HG03342 (cell line): ENCODE data around the gene BBX.

Source experiments
- ATAC-seq: cut with Tn5 transposase; IDR thresholded peaks from one replicate; pipeline ENCODE4 v1.9.1; 2021; ENCODE audit warnings: mild to moderate bottlenecking, moderate library complexity; ENCODE audit not compliant: unreplicated experiment

BBX gene

DNA sequence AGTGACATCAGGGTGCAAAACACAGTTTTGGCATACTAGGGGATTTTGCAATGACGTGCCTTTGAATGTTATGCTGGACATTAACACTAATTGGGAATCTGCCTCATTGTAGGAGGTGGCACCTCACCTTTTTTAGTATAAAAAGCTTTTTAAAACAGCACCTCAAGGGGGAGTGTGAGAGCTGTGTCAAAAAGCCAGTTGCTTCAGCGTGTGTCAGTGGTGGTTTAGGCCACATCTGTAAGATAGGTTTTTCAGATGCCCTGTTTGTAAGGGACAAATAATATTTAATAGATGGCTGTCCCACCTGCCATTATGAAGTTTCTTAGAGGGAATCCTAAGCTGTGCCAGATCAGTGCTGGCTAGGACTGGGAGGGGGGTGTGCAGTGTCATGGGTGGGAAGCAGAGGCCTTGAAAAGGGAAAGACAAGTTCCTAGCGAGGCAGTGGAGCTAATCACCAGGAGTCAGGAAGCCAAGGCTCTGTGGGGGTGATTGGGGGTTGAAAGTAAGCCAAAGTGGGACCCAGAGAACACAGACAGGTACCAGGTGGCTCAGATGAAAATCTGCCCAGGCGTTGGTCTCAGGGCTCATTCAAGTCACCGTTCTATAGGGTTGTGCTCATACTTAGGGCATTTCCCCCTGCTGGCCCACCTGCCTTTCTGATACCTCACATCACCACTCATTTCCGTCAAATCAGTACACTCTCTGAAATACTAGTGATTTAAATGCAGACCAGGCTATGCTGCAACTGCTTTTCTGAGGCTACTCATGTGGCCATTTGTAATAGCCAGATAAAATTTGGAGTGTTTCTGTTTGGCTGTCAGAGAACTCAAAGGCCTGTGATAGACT is 120.5 kb downstream of the BBX start:
- ATAC-seq, result no peak

DNA sequence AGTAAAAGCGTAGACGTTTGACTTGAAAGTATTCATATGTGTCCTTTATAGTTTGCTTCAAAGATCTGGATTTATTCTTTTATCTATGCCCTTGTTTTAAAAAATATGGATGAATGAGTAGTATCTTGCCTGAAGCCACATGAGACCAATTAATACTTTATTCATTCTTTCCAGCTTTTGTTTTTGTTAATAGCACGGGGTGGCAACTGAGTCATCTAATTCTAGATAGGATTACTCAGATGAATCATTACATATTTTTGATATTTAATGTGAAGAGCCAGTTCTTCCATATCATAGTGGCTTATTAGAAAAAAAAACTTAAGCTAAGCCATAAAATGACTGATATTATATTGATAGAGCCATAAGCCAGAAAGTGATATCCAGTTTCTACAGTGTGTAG is 121.9 kb downstream of the BBX start:
- ATAC-seq, result no peak

DNA sequence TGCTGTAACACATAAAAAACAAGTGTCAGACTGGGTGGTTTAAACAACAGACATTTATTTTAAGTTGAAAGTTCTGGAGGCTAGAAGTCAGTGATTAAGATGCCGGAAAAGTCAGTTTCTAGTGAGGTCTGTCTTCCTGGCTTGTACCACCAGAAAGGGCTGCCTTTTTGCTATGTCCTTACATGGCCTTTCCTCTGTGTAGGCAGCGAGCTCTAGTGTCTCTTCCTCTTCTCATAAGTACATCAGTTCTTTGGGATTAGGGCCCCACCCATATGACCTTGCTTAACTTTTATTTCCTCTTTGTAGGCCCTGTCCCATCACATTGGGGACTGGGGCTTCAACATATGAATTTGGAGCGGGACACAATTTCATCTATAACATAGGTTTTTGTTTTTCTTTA is 128.0 kb downstream of the BBX start:
- no peak for ATAC-seq

GRCh38 chr3:107651782-107652181 is 129.0 kb downstream of the BBX start:
- peak; percentile 90 for ATAC-seq

- ATAC-seq, result no peak
These were observed 131.5 kb downstream of the BBX start for GRCh38 chr3:107654218-107654617.

DNA sequence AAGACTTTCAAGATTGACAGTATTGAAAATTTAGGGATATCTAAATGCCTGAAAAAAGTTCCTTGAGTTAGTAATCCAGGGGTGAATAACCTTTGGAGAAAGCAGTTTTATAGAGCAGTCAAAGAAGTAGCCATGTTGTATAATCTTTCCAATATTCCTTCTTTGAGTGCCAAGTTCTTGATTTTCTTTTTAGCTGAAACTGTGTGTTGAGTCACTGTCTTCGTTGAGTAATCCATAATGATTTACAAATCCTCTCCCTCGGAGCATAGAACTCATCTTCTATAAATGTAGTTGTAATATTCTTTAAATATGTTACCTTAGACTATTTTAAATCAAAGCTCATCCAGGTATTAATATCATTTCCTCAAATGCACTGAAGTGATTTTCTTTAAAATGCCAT is 135.2 kb downstream of the BBX start:
- ATAC-seq, result no peak

GRCh38 chr3:107660306-107660976 is 137.7 kb downstream of the BBX start:
- no peak for ATAC-seq

DNA sequence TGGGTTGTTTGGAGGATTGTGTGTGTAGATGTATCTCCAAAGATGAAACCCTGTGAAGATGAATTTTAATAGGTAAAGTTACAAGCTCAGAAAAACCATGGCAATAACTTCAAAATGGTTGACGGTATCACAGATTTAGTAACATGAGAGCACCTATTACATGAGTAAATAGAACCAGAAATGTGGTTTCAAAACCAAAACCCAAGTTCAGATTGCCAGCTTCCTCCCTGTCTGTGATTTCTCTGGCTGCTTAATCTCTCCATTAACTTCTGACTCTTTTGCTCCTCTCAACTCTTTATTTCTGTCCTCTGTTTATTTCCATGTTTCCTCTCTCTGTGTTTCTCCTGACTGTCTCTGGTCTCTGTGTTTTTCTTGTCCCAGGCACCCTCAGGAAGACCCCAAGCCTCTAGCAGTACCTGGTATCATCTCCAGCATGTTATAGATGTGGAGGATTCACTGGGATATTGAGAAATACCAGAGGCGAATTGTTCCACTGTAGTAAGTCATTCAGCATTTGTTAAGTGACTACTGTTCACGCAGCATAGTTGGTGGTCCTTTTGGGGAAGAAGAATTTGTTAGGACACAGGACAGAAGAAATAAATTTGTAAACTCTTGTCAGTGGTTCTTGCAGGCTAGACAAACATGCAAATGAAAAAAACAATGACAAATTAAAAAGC is 138.8 kb downstream of the BBX start:
- ATAC-seq, result no peak

DNA sequence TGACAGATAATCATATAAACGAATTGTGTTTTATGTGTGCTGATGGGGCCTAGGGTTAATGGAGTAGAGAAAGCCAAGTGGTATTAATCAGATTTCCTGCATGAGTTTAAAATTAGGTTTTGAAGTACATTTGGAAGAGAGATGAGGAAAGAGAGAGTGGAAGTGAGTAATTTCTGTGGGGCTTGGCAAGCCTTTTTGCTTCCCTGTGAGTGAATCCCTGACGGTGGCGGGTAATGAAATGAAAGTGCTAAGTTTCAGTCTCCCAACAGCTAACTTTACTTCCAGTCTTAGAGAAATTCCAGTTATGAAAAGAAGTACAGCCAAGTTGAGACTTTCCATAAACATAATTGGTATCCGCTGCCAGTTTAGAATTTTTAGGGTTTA is 139.4 kb downstream of the BBX start:
- ATAC-seq, result no peak

DNA sequence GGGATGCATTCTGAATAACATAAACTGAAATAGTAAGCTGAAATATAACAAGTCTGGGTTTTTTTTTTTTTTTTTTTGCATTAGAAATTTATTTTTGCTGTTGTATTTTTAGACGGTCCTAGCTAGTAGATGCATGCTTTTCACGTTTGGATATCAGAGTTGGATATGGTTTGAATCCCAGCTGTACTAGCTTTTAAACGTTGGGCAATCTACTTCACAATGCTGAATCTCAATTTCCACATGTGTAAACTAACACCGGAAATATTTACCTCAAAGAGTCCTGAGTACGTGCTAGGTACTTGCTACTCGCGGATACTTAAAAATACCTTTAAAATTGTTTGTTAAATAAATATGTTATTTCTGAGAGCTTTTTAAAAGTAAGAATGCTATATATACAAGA is 139.8 kb downstream of the BBX start:
- no peak for ATAC-seq

DNA sequence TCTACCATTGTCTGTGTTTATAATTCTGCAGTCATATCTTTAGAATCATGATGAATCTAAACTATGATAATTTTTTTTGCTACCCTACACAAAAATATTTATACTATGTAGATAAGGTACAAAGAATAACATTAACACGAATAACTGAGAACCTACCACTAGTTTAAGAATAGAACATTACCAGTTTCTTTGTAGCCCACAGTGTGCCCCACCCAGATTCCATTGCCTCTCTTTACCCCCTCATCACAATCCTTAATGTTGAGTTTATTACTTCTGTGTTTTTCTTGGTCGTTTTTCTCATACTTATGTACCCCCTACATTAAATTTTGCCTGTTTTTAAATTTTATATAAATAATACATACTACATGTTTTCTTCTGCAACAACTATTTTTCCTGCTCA is 140.5 kb downstream of the BBX start:
- no peak for ATAC-seq

DNA sequence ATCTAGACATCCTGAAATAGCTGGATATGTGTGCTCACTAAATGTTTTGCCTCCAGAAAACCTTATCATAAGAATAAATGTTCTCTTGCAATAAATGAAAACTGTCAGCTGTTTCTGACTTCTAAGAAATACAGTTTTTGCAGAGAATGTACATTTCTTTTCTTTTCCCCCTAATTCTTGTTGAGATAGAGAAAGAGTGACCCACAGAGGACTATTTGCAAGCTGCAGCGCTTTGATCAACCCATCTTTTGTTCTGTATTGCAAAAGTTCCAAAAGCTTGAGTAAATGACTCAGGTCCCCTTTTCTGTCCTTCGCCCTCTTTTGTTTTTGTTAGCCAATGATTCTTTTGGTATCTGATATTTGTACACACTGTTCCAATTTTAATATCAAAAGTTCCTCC is 141.9 kb downstream of the BBX start:
- ATAC-seq, result no peak

DNA sequence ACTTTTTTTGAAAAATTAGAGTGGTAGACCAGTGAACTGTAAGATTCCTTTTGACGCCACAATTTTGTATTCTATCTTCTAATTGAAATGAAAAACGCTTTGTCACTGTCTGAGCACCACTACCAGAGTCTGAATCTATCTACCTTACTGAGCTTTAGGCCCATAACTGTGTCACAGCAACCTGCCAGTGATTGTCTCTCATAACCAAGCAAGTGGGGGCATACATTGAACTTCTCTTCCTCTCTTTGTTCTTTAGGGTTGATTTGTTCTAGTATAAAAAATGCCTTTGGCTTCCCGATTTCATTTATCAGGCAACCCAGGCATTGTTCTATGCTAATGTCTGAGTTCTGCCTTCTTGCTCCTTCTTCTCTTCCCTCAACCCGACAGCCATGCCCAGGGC is 142.6 kb downstream of the BBX start:
- ATAC-seq, result no peak

DNA sequence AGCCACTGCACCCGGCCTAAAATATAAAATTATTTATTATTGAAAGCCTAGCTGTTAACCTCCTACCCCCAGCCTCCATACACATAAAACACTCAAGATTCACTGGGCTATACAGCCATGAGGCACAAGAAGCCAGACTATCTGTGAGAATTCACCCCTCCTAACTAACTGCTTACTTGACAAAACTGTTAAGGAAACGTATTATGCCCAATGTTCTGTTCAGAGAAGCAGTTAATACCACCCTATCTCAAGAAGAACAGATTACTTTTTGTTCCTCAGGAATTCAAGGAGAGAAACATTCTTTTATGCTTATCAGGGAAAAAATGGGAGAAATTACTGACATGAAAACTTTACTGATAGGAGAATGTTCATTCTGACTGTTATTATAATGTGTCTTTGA is 144.1 kb downstream of the BBX start:
- ATAC-seq, result no peak

DNA sequence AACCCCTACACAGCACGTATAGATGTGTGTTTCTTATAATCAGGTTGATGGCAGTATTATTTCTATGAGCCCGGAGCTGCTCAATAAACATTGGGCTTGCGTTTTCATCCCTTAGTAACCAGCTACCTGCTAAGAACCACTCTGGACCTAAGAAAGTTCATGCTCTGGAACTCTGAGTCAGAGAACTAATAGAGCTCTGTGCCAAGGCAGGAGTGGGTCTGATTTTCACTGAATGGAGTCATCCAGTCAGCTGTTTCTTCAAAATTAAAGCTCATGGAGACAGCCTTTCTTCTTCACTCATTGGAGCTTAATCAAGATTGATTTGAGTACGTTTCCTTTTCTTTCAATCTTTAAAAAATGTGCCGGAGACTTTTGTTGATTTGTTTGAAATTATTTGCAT is 145.7 kb downstream of the BBX start:
- ATAC-seq, result no peak

GRCh38 chr3:107668963-107669362 is 146.2 kb downstream of the BBX start:
- no peak for ATAC-seq

DNA sequence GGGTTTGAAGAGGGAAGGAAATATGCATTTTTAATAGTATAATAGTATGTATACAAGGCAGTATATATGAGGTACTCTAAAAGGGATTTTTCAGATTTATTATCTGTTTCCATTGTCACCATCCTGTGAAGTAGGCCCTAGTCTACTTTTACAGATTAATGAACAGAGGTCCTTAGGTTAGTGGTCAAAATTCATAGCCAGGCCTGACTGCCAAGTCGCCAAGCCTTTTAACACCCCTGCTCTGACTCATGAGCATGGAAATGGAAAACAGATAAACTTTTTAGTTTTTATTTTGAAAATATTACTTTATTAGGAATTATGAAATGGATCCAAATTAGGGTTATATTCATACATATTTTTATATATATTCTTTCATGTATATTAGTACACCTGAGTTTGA is 146.9 kb downstream of the BBX start:
- ATAC-seq, result no peak

GRCh38 chr3:107670986-107671385 is 148.2 kb downstream of the BBX start:
- ATAC-seq, result no peak

- ATAC-seq, result no peak
These were observed 151.6 kb downstream of the BBX start for GRCh38 chr3:107674371-107674770.

DNA sequence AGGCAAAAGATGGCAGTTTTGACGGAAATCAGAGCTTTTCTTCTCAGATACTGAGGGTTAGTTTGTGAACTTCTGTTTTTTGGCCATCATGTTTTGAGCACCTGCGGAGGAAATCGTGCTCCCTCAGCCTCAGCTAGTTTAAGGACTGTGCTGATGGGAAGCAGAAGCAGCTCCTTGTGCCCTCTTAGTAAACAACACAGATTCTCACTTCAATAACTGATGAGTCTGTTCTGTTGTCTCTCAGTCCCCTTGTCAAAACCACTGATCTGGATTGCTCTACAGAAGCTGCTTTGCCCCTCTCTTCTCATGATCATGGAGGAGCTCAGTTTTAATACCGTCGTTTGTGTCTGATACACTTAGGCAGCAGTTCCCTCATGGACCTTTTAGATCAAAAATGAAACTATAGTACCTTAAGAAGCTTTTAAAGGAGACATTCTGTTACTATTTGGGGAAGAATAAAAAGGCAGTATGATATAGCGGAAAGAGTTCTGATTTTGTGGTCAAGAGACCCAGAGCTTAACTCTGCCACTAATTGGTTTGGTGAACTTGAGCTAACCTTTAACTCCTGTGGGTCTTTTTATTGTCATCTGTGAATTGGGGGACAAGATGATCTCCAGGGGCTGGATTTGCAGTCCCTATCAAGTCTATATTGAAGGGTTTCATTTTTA is 152.6 kb downstream of the BBX start:
- peak; percentile 49 for ATAC-seq

DNA sequence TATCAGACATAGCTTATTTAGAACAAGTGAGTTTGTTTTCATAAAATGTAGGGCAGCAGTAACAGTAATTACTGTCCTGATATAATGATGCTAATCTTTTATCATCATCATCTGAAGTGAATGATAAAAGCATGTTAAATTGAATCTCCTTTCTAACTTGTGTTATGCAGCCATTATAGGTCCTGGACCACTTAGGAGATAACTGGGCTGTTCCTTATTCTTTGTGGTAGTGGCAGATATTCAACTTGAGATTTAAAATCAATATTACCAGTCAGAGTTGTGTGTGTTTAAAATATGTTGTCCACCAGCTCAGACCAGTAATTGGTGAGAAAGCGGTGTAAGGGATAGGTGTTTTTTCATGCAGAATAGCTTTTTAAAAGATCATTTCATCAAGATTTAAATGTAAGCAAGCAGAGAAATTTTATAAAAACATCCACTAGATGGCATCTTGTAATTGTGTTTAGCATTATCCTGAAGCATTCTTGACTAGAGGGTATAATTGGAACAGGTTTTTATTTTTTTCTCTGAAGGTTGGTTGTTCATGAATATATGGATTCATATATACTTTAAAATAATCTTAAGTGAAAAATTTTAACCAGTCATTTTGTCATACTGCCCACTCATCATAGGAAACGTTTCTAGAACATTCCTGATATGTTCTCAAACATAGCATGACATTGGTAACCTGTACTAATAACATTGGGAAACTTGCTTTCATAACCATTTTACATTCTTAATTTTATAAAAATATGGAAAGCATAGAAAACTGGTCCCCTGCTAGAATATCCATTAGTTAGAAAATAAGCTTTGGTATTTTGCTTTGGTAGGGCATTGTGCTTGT is 153.9 kb downstream of the BBX start:
- ATAC-seq, result no peak
